Spleen (tissue), 7 donors: Measurements from ENCODE around the gene PTK6.

Experiments used
- POLR2A ChIP-seq, 3 donors: fragments of 450-650 bp; IDR thresholded peaks; one replicate each; pipeline ENCODE4 v1.5.1; 2017; ENCODE audit warnings: antibody characterized with exemption in 3 of 3, mild to moderate bottlenecking in 1 of 3
- POLR2AphosphoS5 ChIP-seq, 3 donors: sonication (generic); formaldehyde crosslinking; IDR thresholded peaks; one replicate each; pipeline ENCODE4 v1.5.1; 2017; ENCODE audit warnings: antibody characterized with exemption in 3 of 3
- TF ChIP-seq, protein P1 (sequence below), 11 experiments: fragments of 200-600 bp in 7 of 11; fragments of 450-650 bp in 4 of 11; sonication (generic) in 4 of 11; IDR thresholded peaks in 8 of 11; conservative IDR thresholded peaks in 3 of 11; 1 replicate in 7 of 11; 2 replicates in 4 of 11; pipeline versions ENCODE4 v1.4.0 to v1.8.0; 2016 to 2021; ENCODE audit warnings: antibody characterized with exemption in 11 of 11, inconsistent platforms in 4 of 11, mild to moderate bottlenecking in 1 of 11
- donor health status: DM: no; HTN: no; CAD: no; lungs with moderate emphysema.
- donor health status: DM: no; HTN: no; CAD: no.
- donor health status: DM: no; HTN: no; CAD: no.

- TF ChIP-seq POLR2AphosphoS5 (IDR thresholded peaks at IDR 0.05) (no peak), POLR2A (IDR thresholded peaks at IDR 0.05) (no peak)
- TF ChIP-seq, protein P1, sequence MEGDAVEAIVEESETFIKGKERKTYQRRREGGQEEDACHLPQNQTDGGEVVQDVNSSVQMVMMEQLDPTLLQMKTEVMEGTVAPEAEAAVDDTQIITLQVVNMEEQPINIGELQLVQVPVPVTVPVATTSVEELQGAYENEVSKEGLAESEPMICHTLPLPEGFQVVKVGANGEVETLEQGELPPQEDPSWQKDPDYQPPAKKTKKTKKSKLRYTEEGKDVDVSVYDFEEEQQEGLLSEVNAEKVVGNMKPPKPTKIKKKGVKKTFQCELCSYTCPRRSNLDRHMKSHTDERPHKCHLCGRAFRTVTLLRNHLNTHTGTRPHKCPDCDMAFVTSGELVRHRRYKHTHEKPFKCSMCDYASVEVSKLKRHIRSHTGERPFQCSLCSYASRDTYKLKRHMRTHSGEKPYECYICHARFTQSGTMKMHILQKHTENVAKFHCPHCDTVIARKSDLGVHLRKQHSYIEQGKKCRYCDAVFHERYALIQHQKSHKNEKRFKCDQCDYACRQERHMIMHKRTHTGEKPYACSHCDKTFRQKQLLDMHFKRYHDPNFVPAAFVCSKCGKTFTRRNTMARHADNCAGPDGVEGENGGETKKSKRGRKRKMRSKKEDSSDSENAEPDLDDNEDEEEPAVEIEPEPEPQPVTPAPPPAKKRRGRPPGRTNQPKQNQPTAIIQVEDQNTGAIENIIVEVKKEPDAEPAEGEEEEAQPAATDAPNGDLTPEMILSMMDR (IDR thresholded peaks at IDR 0.05 in 8 of 11, conservative IDR thresholded peaks at IDR 0.05 in 3 of 11): no peak
Observed at GRCh38 chr20:63547725-63548480, 10.7 kb upstream of the PTK6 start, which contains the start of gene SRMS.
